Measurements from ENCODE around the gene CD300LB.
"Not testable (repeated sequence)": the region's sequence is repeated elsewhere in the genome, so short reads cannot be mapped to it uniquely, and the experiment has no call there.

Gene CD300LB

DNA sequence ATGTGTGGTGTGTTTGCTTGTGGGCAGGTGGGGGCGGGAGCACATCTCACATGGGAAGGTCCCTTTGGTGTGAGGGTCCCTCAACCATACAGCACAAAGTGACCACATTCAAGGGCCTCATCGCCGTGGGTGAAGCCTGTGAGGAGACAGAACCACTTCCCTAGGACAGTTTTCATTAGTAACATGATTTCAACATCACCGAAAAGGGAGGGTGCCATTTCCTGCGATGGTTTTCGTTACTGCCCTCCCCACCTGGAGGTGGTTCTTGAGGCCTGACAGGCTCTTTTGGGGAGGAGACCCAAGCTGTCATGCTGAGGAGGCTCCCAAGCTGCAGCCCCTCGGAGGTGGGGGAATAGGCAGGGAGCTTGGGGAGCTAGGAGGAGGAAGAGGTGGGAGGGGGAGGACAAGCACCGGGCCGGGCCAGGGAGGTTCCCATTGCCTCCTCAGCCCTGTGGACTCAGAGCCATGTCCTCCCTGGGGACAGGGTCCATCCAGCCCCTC, 9.5 kb downstream of the CD300LB start:
- DNase-seq (ENCODE audit: low read depth) = no peak
- TF ChIP-seq, protein P1, sequence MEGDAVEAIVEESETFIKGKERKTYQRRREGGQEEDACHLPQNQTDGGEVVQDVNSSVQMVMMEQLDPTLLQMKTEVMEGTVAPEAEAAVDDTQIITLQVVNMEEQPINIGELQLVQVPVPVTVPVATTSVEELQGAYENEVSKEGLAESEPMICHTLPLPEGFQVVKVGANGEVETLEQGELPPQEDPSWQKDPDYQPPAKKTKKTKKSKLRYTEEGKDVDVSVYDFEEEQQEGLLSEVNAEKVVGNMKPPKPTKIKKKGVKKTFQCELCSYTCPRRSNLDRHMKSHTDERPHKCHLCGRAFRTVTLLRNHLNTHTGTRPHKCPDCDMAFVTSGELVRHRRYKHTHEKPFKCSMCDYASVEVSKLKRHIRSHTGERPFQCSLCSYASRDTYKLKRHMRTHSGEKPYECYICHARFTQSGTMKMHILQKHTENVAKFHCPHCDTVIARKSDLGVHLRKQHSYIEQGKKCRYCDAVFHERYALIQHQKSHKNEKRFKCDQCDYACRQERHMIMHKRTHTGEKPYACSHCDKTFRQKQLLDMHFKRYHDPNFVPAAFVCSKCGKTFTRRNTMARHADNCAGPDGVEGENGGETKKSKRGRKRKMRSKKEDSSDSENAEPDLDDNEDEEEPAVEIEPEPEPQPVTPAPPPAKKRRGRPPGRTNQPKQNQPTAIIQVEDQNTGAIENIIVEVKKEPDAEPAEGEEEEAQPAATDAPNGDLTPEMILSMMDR (conservative IDR thresholded peaks at IDR 0.05; ENCODE audit: low read depth, low read length) = no peak
- no peak overlapping the region for H3K4me3 ChIP-seq (ENCODE audit: low read length)

DNA sequence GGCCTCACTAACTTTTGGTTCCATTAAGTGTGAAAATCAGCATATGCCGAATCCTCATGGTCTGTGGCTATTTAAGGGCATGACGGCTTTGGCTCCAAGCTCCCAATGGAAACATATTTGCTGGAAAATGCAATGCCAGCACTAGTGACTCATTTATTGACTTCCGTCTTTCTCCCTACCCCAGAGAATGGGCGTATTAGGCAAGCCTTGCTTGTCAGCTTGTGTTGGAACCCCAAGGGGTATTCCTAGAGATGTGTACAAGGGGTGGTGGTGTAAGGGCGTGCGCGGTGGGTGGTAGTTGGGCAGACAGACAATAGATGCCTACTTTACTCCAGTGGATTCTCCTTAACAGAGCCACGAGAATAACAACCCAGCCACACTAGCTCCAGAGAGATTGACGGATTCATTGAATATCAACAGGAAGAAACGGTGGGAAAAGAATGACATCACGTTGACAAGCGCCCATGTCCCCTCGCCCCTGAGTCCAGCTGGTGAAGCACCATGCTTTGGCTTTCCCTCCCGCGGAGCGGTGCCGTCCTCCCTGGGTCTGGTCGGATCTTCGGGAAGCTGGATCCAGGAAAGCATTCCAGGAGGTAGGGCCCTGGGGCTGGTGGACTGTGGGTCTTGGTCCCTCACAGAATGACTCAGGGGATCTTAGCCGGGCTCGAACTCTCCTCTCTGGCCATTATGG, 10.3 kb downstream of the CD300LB start:
- H3K4me3 ChIP-seq (ENCODE audit: low read length) = no peak overlapping the region
- DNase-seq (ENCODE audit: low read depth) = no peak
- TF ChIP-seq, protein P1 (conservative IDR thresholded peaks at IDR 0.05; ENCODE audit: low read depth, low read length) = no peak

DNA sequence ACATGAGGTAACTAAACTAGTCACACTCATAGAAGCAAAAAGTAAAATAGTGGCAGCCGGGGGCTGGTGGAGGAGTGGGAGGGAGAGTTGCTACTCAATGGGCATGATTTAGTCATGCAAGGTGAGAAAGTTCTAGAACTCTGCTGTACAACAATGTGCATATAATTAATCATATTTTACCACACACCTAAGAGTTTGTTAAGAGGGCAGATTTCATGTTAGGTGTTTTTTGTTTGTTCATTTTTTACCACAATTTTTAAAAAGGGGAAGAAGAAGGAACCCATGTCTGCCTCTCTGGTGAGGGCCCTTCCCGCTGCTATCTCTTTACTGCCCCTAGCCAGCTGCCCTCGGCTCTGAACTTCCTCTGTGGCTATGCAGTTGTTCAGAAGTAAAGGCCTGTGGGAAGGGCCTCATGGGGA, 11.2 kb downstream of the CD300LB start:
- no peak for DNase-seq (ENCODE audit: low read depth)
- TF ChIP-seq, protein P1 (conservative IDR thresholded peaks at IDR 0.05; ENCODE audit: low read depth, low read length) = no peak
- no peak overlapping the region for H3K4me3 ChIP-seq (ENCODE audit: low read length)

DNA sequence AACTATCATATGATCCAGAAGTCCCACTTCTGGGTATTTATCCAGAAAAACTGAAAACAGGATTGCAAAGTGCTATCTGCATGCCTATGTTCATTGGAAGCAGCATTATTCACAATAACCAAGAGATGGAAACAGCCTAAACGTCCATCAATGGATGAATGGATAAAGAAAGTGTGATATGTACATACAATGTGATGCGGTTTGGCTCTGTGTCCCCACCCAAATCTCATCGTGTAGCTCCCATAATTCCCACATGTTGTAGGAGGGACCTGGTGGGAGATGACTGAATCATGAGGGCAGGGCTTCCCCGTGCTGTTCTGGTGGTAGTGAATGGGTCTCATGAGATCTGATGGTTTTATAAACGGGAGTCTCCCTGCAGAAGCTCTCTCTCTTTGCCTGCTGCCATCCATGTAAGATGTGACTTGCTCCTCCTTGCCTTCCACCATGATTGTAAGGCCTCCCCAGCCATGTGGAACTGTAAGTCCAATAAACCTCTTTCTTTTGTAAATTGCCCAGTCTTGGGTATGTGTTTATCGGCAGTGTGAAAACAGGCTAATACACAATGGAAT, 12.8 kb downstream of the CD300LB start:
- not testable (repeated sequence) for H3K4me3 ChIP-seq (ENCODE audit: low read length); DNase-seq (ENCODE audit: low read depth)

DNA sequence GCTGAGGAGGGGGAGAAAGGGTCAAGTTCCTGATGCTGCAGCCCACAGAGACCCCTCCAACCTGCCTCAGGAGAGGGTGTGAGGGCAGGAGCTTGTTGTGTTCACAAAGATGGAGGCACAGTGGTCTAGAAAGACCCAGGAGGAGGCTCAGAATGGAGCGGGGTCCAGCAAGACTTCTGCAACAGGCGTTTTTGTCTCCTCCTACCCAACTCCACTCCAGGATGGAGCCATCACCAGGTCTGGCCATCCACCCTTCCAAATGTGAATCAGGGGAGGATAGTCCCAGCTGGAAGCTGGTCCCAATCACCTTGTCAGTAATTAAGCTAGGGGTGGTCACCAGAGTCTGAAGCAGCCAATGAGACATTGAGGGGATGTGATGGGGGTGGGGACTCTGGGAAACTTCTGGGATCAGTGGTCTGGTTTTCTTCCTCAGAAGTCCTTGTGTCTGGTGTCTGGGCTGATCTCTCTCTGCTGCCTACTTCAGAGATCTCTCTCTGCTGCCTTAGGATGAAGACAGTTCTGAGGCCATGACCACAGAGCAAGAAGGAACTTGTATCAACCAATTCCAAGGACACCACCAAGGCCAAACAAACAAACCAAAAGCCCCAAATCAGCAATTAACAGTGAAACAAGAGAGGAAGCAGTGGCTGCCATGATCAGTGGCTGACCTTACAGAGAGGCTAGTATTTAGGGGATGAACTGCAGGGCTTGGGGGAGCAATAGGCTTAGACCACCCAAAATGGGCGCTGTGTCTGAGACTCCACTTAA, 14.5 kb downstream of the CD300LB start:
- H3K4me3 ChIP-seq (ENCODE audit: low read length) = no peak overlapping the region
- TF ChIP-seq, protein P1 (conservative IDR thresholded peaks at IDR 0.05; ENCODE audit: low read depth, low read length) = no peak
- no peak for DNase-seq (ENCODE audit: low read depth)

DNA sequence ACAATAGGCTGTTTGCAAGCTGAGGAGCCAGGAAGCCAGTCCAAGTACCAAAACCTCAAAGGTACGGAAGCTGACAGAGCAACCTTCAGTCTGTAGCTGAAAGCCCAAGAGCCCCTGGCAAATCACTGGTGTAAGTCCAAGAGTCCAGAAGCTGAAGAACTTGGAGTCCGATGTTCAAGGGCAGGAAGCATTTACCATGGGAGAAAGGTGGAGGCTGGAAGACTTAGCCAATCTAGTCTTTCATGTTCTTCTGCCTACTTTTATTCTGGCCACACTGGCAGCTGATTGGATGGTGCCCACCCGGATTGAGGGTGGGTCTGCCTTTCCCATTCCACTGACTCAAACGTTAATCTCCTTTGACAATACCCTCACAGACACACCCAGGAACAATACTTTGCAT, 15.3 kb downstream of the CD300LB start:
- H3K4me3 ChIP-seq (ENCODE audit: low read length) = no peak overlapping the region
- no peak for DNase-seq (ENCODE audit: low read depth)
- TF ChIP-seq, protein P1 (conservative IDR thresholded peaks at IDR 0.05; ENCODE audit: low read depth, low read length) = no peak

DNA sequence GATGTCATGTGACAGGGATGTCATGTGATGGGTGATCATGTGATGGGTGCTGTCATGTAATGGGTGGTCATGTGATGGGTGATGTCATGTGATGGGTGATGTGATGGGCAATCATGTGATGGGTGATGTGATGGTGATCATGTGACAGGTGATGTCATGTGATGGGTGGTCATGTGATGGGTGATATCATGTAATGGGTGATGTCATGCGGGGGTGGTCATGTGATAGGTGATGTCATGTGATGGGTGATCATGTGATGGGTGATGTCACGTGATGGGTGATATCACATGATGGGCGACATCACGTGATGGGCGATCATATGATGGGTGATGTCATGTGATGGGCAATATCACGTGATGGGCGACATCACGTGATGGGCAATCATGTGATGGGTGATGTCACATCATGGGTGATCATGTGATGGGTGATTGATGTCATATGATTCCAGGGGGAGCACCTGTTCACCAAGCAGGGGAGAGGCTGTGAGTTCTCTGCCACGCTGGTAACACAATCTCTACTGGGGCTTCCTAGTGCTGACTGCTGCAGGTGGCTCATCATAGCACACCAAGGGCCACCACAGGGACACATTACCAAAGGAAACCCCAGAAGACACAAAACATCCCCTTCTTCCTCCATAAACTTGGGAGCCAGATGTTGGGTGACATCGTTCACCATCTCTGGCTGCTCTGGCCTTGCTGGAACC, 16.5 kb downstream of the CD300LB start:
- peak; percentile 4 for DNase-seq (ENCODE audit: low read depth)
- no peak overlapping the region for H3K4me3 ChIP-seq (ENCODE audit: low read length)
- TF ChIP-seq, protein P1 (conservative IDR thresholded peaks at IDR 0.05; ENCODE audit: low read depth, low read length) = no peak

All from retinal pigment epithelial cell (primary cell).